Hepatocyte (in vitro differentiated cells): ENCODE results near the gene ALDH1A2. TPM values are rescaled to one million over a fixed set of nuclear protein-coding genes. Genes with fewer than 3 reads are reported as not detected.
"Not testable (repeated sequence)": the region's sequence is repeated elsewhere in the genome, so short reads cannot be mapped to it uniquely, and the experiment has no call there.

ENCODE experiments used
- DNase-seq: peaks from one replicate; pipeline ENCODE4 v3.0.0-alpha.2; 2016; ENCODE audit warnings: low spot score
- H2AFZ ChIP-seq: fragments of 200-600 bp; sonication (generic); 2 replicates; pipeline ENCODE4 v1.6.0; 2016; ENCODE audit warnings: antibody characterized with exemption, mild to moderate bottlenecking
- H3K27ac ChIP-seq: fragments of 200-600 bp; sonication (generic); 2 replicates; pipeline ENCODE4 v1.5.1; 2016; ENCODE audit warnings: mild to moderate bottlenecking
- H3K27me3 ChIP-seq: fragments of 200-600 bp; sonication (generic); 2 replicates; pipeline ENCODE4 v1.6.1; 2016
- H3K36me3 ChIP-seq: fragments of 200-600 bp; sonication (generic); replicated peaks from 2 replicates; pipeline ENCODE4 v1.5.1; 2016; ENCODE audit warnings: low read depth; ENCODE audit not compliant: insufficient read depth
- H3K4me1 ChIP-seq: fragments of 200-600 bp; sonication (generic); 2 replicates; pipeline ENCODE4 v1.5.1; 2016; ENCODE audit warnings: mild to moderate bottlenecking, moderate library complexity; ENCODE audit not compliant: insufficient read depth
- H3K4me2 ChIP-seq: fragments of 200-600 bp; sonication (generic); 2 replicates; pipeline ENCODE4 v1.6.0; 2016
- H3K4me3 ChIP-seq: fragments of 200-600 bp; sonication (generic); 2 replicates; pipeline ENCODE4 v1.5.1; 2016; ENCODE audit warnings: mild to moderate bottlenecking
- H3K79me2 ChIP-seq: fragments of 200-600 bp; sonication (generic); 2 replicates; pipeline ENCODE4 v1.6.0; 2017; ENCODE audit warnings: mild to moderate bottlenecking
- H3K9me2 ChIP-seq: fragments of 200-600 bp; sonication (generic); replicated peaks from 2 replicates; pipeline ENCODE4 v1.6.0; 2017; ENCODE audit warnings: mild to moderate bottlenecking; ENCODE audit not compliant: insufficient read depth
- H3K9me3 ChIP-seq: fragments of 200-600 bp; sonication (generic); 2 replicates; pipeline ENCODE4 v1.5.1; 2016; ENCODE audit warnings: low read depth, mild to moderate bottlenecking
- H4K20me1 ChIP-seq: fragments of 200-600 bp; sonication (generic); 2 replicates; pipeline ENCODE4 v1.6.0; 2016; ENCODE audit warnings: mild to moderate bottlenecking; ENCODE audit not compliant: insufficient read depth, poor library complexity, severe bottlenecking
- CTCF ChIP-seq: fragments of 200-600 bp; sonication (generic); IDR thresholded peaks from 2 replicates; pipeline ENCODE4 v1.5.1; 2016; ENCODE audit warnings: antibody characterized with exemption, mild to moderate bottlenecking; ENCODE audit not compliant: poor library complexity
- EZH2 ChIP-seq: fragments of 200-600 bp; sonication (generic); IDR thresholded peaks from 2 replicates; pipeline ENCODE4 v1.6.1; 2016; ENCODE audit warnings: antibody characterized with exemption, mild to moderate bottlenecking, borderline replicate concordance
- EZH2phosphoT487 ChIP-seq: fragments of 200-600 bp; sonication (generic); IDR thresholded peaks from one replicate; pipeline ENCODE4 v1.6.1; 2018; ENCODE audit warnings: antibody characterized with exemption, mild to moderate bottlenecking, low read depth, moderate library complexity; ENCODE audit not compliant: unreplicated experiment, severe bottlenecking
- WGBS: methylation state at CpG from one replicate; pipeline ENCODE4 v1.1.6; 2016; ENCODE audit warnings: low lambda C conversion rate; ENCODE audit errors: missing lambda C conversion rate; 5-methylcytosine and 5-hydroxymethylcytosine counted together
- polyA plus RNA-seq: library from polyadenylated mRNA; unstranded; fragments of >200 nt; fragmentation: Nextera tagmentation; extraction: Ambion mirVana; gene quantifications from 2 replicates; pipeline ENCODE4 v1.2.1, GENCODE V29; 2016
- total RNA-seq: library from RNA; depleted of rRNA; stranded (reverse); fragments of >200 nt; gene quantifications from 2 replicates; pipeline ENCODE4 v1.2.3, GENCODE V29; 2014

ALDH1A2 gene
- total and polyA plus RNA-seq, 2 experiments from 2014 or later = 3.0 to 7.3 TPM

DNA sequence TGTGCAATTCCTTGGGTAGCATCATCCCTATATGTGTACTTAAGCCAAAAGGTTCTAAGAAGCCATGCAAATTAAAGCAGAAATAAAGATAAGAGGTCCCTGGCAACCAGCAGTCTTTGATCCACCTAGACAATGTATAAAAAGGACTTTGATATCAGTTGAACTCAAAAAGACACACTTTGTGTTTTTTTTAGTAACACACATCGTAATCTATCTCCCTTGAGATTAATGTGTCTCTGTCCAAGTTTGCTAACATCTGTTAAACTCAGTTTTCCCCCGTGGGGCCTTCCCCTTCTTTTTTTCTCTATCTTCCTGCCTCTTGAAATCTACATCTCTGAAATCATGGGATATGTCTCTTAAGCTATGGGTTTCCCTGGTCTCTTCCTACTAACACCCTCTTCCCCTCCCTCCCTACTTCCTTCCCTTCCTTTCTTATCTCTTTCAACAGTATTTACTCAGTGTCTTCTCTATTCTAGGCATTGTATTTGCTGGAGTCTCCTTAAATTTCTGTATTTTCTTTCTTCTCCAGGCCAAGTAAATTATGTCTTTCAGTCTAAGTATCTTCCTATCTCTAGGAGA lies 27.7 kb downstream of the ALDH1A2 start:
- Histone ChIP-seq H4K20me1 (no peaks in the 10 kb centered on the region), H3K9me2 (no peaks in the 10 kb centered on the region), H3K27me3 (no peaks in the 10 kb centered on the region), H3K4me2 (peak overlapping the region; percentile 38), H3K4me3 (no peak overlapping the region), H2AFZ (no peak overlapping the region), H3K79me2 (no peaks in the 10 kb centered on the region), H3K9me3 (no peaks in the 10 kb centered on the region), H3K36me3 (no peaks in the 10 kb centered on the region), H3K27ac (peak overlapping the region; percentile 21), H3K4me1 (peaks cover 25% of the 10 kb centered on the region)
- DNase-seq = no peak
- 19% methylated on average over 2 of the region's 2 CpGs for WGBS
- no peak for TF ChIP-seq CTCF
- no peak for TF ChIP-seq EZH2
- no peak for TF ChIP-seq EZH2phosphoT487

DNA sequence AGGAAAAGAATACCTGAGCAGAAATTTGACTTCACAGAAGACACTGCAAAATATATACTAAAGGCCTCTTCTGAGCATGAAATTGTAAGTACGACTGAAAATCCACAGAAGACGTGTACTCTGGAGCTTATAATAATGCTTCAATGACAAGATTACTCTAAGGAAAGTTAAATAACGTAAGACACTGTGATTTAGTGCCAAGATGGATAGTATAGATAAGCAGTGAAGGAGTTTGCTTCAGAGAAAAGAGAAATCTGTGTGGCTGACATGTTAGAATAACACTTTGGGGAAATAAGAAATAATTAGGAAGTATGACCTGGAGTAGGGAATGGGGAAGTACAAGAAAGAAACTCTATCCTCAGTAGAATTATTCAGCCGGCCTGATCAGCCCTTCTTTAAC lies 28.9 kb downstream of the ALDH1A2 start:
- TF ChIP-seq EZH2 (no peak), CTCF (no peak), EZH2phosphoT487 (no peak)
- H4K20me1 ChIP-seq = no peaks in the 10 kb centered on the region
- no peak overlapping the region for H3K27ac ChIP-seq
- H3K79me2 ChIP-seq = no peaks in the 10 kb centered on the region
- peaks cover 25% of the 10 kb centered on the region for H3K4me1 ChIP-seq
- H3K9me3 ChIP-seq = no peaks in the 10 kb centered on the region
- H3K4me2 ChIP-seq = no peak overlapping the region
- no peaks in the 10 kb centered on the region for H3K36me3 ChIP-seq
- H3K4me3 ChIP-seq = no peak overlapping the region
- H3K27me3 ChIP-seq = no peaks in the 10 kb centered on the region
- 50% methylated on average over 4 of the region's 4 CpGs for WGBS
- H3K9me2 ChIP-seq = no peaks in the 10 kb centered on the region
- H2AFZ ChIP-seq = no peak overlapping the region
- DNase-seq = no peak

DNA sequence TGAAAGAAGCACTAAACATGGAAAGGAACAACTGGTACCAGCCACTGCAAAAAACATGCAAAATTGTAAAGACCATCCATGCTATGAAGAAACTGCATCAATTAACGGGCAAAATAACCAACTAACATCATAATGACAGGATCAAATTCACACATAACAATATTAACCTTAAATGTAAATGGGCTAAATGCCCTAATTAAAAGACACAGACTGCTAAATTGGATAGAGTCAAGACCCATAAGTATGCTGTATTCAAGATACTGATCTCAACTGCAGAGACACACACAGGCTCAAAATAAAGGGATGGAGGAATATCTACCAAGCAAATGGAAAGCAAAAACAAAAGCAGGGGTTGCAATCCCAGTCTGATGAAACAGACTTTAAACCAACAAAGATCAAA lies 37.1 kb downstream of the ALDH1A2 start:
- H3K27ac ChIP-seq, H3K79me2 ChIP-seq, H3K9me2 ChIP-seq, H3K27me3 ChIP-seq, H3K4me1 ChIP-seq, H3K4me3 ChIP-seq, H3K9me3 ChIP-seq, H2AFZ ChIP-seq, H4K20me1 ChIP-seq, H3K4me2 ChIP-seq, DNase-seq, H3K36me3 ChIP-seq: not testable (repeated sequence)
- 88% methylated on average over 1 of the region's 1 CpG for WGBS

DNA sequence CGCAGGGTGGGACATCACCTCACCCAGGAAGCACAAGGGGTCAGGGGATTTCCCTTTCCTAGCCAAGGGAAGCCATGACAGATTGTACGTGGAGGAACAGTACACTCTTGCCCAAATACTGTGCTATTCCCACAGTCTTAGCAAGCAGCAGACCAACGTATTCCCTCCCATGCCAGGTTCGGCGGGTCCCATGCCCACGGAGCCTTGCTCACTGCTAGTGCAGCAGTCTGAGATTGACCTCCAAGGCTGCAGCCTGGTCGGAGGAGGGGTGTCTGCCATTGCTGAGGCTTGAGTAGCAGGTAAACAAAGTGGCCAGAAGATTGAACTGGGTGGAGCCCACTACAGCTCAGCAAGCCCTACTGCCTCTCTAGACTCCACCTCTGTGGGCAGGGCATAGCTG lies 39.0 kb downstream of the ALDH1A2 start:
- TF ChIP-seq EZH2phosphoT487 = no peak
- no peak for TF ChIP-seq CTCF
- no peak for TF ChIP-seq EZH2
- Histone ChIP-seq H3K9me2 (no peaks in the 10 kb centered on the region), H3K4me2 (no peak overlapping the region), H2AFZ (no peak overlapping the region), H3K36me3 (no peaks in the 10 kb centered on the region), H3K27me3 (no peaks in the 10 kb centered on the region), H3K4me3 (no peak overlapping the region), H3K9me3 (no peaks in the 10 kb centered on the region), H3K4me1 (no peaks in the 10 kb centered on the region), H3K79me2 (no peaks in the 10 kb centered on the region), H3K27ac (no peak overlapping the region), H4K20me1 (no peaks in the 10 kb centered on the region)
- DNase-seq = no peak
- 93% methylated on average over 7 of the region's 7 CpGs for WGBS
